Stimulated activated CD4-positive, alpha-beta T cell treated with anti-CD3 and anti-CD28 coated beads, Interleukin-1b, Interleukin-23, amount 100 ng/mL, for 24 hours (primary cell): ENCODE results near the gene PLAC1.

Experiments used
- DNase-seq, 4 experiments: peaks; one replicate each; pipeline ENCODE4 v3.0.0-alpha.2; 2020; ENCODE audit warnings: low read depth in 4 of 4, low spot score in 1 of 4

The PLAC1 gene

GRCh38 chrX:134632355-134632754, 25.9 kb downstream of the PLAC1 start:
- DNase-seq: no peak

- no peak for DNase-seq
These were observed 26.6 kb downstream of the PLAC1 start for GRCh38 chrX:134631426-134632346.

- no peak for DNase-seq
These were observed 29.6 kb downstream of the PLAC1 start for GRCh38 chrX:134628663-134629062.

- no peak for DNase-seq
These were observed 31.8 kb downstream of the PLAC1 start for GRCh38 chrX:134626434-134626833.

GRCh38 chrX:134625315-134625718, 33.0 kb downstream of the PLAC1 start:
- no peak for DNase-seq

GRCh38 chrX:134624046-134624430, 34.2 kb downstream of the PLAC1 start:
- DNase-seq: no peak

- DNase-seq: no peak
These were observed 34.8 kb downstream of the PLAC1 start for GRCh38 chrX:134623293-134624045.

- no peak for DNase-seq
These were observed 35.5 kb downstream of the PLAC1 start for GRCh38 chrX:134622813-134623185.

GRCh38 chrX:134622056-134622812, 36.0 kb downstream of the PLAC1 start:
- peak in 1 of 4 experiments; percentile 7 for DNase-seq

GRCh38 chrX:134619838-134620237, 38.4 kb downstream of the PLAC1 start:
- DNase-seq: no peak

- no peak for DNase-seq
These were observed 44.9 kb downstream of the PLAC1 start for GRCh38 chrX:134613396-134613795.

- DNase-seq: no peak
These were observed 50.1 kb downstream of the PLAC1 start for GRCh38 chrX:134608153-134608552.

- DNase-seq: no peak
These were observed 50.7 kb downstream of the PLAC1 start for GRCh38 chrX:134607523-134607922.

- no peak for DNase-seq
These were observed 53.5 kb downstream of the PLAC1 start for GRCh38 chrX:134604701-134605311.

- DNase-seq: no peak
These were observed 54.2 kb downstream of the PLAC1 start for GRCh38 chrX:134603806-134604700.

GRCh38 chrX:134602410-134602809, 55.9 kb downstream of the PLAC1 start:
- no peak for DNase-seq

GRCh38 chrX:134601240-134601765, 57.0 kb downstream of the PLAC1 start:
- DNase-seq: no peak

GRCh38 chrX:134600714-134601113, 57.6 kb downstream of the PLAC1 start:
- DNase-seq: no peak

GRCh38 chrX:134599184-134599914, 58.9 kb downstream of the PLAC1 start:
- DNase-seq: peak in 1 of 4 experiments; percentile 12
